Calu3 (cell line): ENCODE results near the gene EXOG. TPM values are rescaled to one million over a fixed set of nuclear protein-coding genes. Genes with fewer than 3 reads are reported as not detected.

ENCODE experiments used
- BruUV-seq: library from RNA; stranded (reverse); fragments of 400-500 nt; replicated peaks from 2 replicates; lab custom pipeline; 2021; lab: Mats Ljungman, UMichigan
- CTCF ChIA-PET: fragments of 300-600 bp; sonication (Branson Sonifier 250); formaldehyde crosslinking; loops from one replicate; lab custom pipeline; 2022; ENCODE audit warnings: antibody characterized with exemption; lab: Charles Lee
- DNase-seq: peaks from one replicate; pipeline ENCODE4 v3.0.0; 2022
- H3K27ac Mint-ChIP-seq: one replicate; pipeline ENCODE4 v1.8.0; 2022; ENCODE audit warnings: mixed read lengths; ENCODE audit not compliant: unreplicated experiment
- H3K27me3 Mint-ChIP-seq: one replicate; pipeline ENCODE4 v1.8.0; 2022; ENCODE audit warnings: mixed read lengths; ENCODE audit not compliant: unreplicated experiment
- H3K36me3 Mint-ChIP-seq: one replicate; pipeline ENCODE4 v1.8.0; 2022; ENCODE audit warnings: mild to moderate bottlenecking, moderate library complexity, mixed read lengths; ENCODE audit not compliant: insufficient read depth, unreplicated experiment
- H3K4me1 Mint-ChIP-seq: one replicate; pipeline ENCODE4 v1.8.0; 2022; ENCODE audit warnings: mild to moderate bottlenecking, low read depth, mixed read lengths; ENCODE audit not compliant: unreplicated experiment
- H3K4me3 Mint-ChIP-seq: one replicate; pipeline ENCODE4 v1.8.0; 2022; ENCODE audit warnings: mild to moderate bottlenecking, low read depth, moderate library complexity, mixed read lengths; ENCODE audit not compliant: unreplicated experiment
- H3K9me3 Mint-ChIP-seq: one replicate; pipeline ENCODE4 v1.8.0; 2022; ENCODE audit warnings: low read depth, mixed read lengths; ENCODE audit not compliant: unreplicated experiment
- CTCF ChIP-seq: fragments of 200-600 bp; IDR thresholded peaks from one replicate; pipeline ENCODE4 v1.8.0; 2022; ENCODE audit warnings: antibody characterized with exemption; ENCODE audit not compliant: unreplicated experiment
- intact Hi-C: fragments of 100-400 bp; cut with micrococcal nuclease; formaldehyde crosslinking; loops from one replicate; pipeline ENCODE4 v1.10.0; 2022; ENCODE audit not compliant: unreplicated experiment
- total RNA-seq: library from RNA; stranded (reverse); gene quantifications from 2 replicates; pipeline ENCODE4 v1.2.3, GENCODE V29; 2022

The EXOG gene
- total RNA-seq, 1 experiment from 2014 or later, result 13.2 TPM

- intact Hi-C loops, result no loop called here
- Mint-ChIP-seq H3K36me3 (no peaks in the 10 kb centered on the region), H3K4me1 (peaks cover 9% of the 10 kb centered on the region), H3K27me3 (no peaks in the 10 kb centered on the region), H3K27ac (no peak overlapping the region), H3K4me3 (no peak overlapping the region), H3K9me3 (no peaks in the 10 kb centered on the region)
- no TSS peak for BruUV-seq
- no peak for TF ChIP-seq CTCF
- no peak for DNase-seq
- CTCF ChIA-PET, result no interaction called here
These were observed 20.4 kb upstream of the EXOG start for GRCh38 chr3:38475716-38476115.

GRCh38 chr3:38476157-38476756 lies 19.9 kb upstream of the EXOG start:
- H3K4me1 Mint-ChIP-seq, result peaks cover 4% of the 10 kb centered on the region
- H3K9me3 Mint-ChIP-seq, result no peaks in the 10 kb centered on the region
- H3K4me3 Mint-ChIP-seq, result no peak overlapping the region
- H3K27me3 Mint-ChIP-seq, result no peaks in the 10 kb centered on the region
- CTCF ChIA-PET, result no interaction called here
- DNase-seq, result no peak
- no TSS peak for BruUV-seq
- H3K27ac Mint-ChIP-seq, result no peak overlapping the region
- TF ChIP-seq CTCF, result no peak
- no peaks in the 10 kb centered on the region for H3K36me3 Mint-ChIP-seq
- intact Hi-C loops, result no loop called here

GRCh38 chr3:38477057-38477820 lies 18.9 kb upstream of the EXOG start:
- TF ChIP-seq CTCF, result no peak
- Mint-ChIP-seq H3K27me3 (no peaks in the 10 kb centered on the region), H3K36me3 (peaks cover 3% of the 10 kb centered on the region), H3K9me3 (no peaks in the 10 kb centered on the region), H3K4me1 (no peaks in the 10 kb centered on the region), H3K4me3 (no peak overlapping the region), H3K27ac (no peak overlapping the region)
- CTCF ChIA-PET, result no interaction called here
- DNase-seq, result no peak
- no TSS peak for BruUV-seq
- intact Hi-C loops, result no loop called here

- intact Hi-C loops, result no loop called here
- no peak for TF ChIP-seq CTCF
- H3K9me3 Mint-ChIP-seq, result no peaks in the 10 kb centered on the region
- BruUV-seq, result no TSS peak
- no peak for DNase-seq
- peaks cover 4% of the 10 kb centered on the region for H3K36me3 Mint-ChIP-seq
- H3K4me1 Mint-ChIP-seq, result no peaks in the 10 kb centered on the region
- H3K27ac Mint-ChIP-seq, result no peak overlapping the region
- H3K4me3 Mint-ChIP-seq, result no peak overlapping the region
- no peaks in the 10 kb centered on the region for H3K27me3 Mint-ChIP-seq
- CTCF ChIA-PET, result no interaction called here
These were observed 18.2 kb upstream of the EXOG start for GRCh38 chr3:38477839-38478450.
